GM12873 (cell line): ENCODE measurements around the gene BDH1.

ENCODE experiments used
- TF ChIP-seq, protein P1 (sequence below): IDR thresholded peaks from 2 replicates; pipeline ENCODE4 v1.5.1; 2012; ENCODE audit warnings: low read depth, mild to moderate bottlenecking, moderate library complexity, low read length, control low read depth; ENCODE audit not compliant: insufficient read depth; ENCODE audit errors: missing control alignments

Gene BDH1

DNA sequence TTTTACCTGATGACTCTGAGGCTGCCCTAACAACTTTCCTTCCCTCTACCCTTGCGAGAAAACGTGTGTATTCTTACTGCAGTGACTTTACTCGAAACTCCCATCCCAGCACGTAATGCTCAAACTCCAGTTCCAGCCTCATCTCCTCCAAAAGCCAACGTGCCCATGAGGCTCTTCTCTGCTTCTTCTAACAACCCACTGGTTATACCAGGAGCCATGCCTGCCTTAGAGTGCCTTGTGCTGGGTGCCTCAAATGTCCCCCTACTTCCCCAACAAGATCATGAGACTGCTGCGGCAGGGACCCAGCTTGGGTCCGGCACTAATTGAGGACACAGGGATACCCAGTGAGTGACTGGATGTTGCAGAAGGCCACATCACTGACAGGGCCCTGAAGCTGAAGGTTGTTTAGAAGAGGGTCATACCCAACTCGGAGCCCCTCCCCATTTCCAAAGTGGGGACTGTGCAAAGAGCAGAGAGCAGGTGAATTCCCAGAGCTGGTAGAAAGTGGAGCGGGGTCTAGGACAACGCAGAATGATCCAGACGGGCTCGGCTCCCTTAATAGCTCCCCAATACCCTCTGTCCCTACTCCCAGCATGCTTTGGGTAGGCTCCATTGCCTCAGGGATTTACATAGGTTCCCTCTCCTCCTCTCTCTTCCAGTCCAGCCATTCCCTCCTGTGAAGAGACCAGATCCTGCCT, 71.4 kb downstream of the BDH1 start:
- TF ChIP-seq, protein P1, sequence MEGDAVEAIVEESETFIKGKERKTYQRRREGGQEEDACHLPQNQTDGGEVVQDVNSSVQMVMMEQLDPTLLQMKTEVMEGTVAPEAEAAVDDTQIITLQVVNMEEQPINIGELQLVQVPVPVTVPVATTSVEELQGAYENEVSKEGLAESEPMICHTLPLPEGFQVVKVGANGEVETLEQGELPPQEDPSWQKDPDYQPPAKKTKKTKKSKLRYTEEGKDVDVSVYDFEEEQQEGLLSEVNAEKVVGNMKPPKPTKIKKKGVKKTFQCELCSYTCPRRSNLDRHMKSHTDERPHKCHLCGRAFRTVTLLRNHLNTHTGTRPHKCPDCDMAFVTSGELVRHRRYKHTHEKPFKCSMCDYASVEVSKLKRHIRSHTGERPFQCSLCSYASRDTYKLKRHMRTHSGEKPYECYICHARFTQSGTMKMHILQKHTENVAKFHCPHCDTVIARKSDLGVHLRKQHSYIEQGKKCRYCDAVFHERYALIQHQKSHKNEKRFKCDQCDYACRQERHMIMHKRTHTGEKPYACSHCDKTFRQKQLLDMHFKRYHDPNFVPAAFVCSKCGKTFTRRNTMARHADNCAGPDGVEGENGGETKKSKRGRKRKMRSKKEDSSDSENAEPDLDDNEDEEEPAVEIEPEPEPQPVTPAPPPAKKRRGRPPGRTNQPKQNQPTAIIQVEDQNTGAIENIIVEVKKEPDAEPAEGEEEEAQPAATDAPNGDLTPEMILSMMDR: no peak

DNA sequence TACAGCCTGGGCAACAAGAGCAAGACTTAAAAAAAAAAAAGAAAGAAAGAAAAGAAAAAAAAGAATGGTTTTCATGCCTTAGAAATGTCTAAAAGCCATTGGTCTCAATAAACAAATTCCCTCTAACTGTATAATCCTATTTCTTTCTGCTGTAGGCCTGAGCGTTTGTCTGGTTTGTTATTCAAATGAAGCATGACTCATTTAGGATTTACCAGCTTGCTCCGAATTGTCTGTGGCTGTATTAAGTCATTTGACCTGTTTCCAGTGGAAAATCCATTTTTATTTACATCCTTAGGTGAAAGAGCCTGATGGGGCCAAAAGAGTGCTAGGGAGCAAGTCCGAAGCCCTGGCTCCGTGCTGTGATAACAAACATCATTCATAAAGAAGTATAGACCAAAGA, 73.8 kb downstream of the BDH1 start:
- TF ChIP-seq, protein P1: no peak

DNA sequence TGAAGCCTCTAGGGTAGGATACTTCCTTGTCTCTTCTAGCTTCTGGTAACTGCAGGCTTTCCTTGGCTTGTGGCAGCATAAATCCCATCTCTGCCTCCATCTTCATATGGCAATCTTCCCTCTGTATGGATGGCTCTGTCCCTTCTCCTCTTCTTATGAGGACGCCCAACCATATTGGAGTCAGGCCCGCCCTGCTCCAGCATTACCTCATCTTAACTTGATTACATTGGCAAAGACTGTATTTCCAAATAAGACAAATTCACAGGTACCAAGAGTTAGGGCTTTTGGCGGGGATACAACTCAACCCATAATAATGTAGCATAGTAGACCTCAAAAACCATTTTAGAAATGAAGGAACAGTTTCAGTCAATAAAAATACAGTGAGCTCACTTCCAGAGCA, 75.4 kb downstream of the BDH1 start:
- TF ChIP-seq, protein P1: no peak

DNA sequence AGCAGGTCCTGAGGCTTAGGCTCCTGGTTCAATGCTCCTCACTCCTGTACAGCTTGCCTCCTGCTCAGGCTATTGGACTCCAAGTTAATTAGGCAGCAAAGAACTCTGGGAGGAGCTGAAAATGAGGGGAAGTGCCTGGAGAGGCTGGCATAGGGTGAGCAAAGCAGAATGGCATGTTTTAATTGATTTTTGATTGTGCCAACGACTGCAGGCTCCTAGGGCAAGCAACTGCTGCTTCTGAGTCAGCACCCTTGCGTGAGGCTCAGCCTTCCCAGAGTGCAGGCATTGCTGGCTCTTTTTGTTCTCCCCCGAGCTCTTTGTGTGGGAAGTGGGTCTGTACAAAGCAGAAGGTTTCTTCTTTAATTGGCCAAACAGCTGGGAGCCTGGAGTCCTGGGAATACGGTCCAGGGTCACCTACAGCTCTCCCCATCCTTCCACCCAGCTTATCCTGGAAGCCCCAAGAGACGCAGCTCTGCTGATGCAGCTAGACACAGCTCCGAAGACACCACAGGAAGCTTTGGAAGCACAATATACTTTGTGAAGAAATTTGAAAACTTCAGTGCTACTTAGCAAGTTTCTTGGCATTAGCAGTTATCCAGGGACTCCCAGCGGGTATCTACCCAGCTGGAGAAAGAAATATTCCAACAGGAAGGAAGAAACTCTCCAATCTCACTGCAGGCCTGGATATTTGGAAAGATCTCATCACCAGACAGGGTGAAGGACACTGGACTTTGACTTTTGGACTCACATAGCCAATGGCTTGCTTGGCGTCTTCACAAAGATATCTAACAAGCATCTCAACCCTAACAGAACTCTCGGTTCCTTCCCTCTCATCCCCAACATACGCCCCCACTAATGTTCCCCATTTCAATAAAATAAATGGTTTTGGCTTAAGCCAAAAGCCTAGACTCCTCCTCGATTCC, 76.8 kb downstream of the BDH1 start:
- TF ChIP-seq, protein P1: no peak

DNA sequence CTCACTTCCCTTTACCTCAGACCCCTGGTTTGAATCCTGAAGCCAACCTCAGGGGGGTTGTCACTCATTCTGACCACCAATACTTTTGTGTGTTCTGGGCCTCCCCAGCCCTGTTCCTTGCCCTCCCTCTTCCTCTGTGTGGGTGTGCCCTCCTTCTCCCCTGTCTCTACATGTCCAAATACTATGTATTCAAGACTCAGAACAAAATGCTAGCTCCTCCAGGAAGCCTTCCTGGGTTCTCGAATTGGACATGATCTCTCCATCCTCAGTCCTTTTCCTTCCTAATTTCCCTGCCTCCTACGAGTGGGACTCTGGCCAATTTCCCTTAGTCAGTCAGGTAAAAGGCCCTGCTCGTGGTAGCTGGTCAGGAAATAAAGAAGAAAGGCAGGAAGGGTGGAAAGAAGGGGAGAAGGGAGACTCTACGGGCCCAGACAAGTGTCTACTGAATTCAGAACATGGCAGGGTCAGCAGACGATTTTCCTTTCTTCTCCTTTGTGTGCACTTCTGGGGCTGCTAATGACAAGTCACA, 79.7 kb downstream of the BDH1 start:
- TF ChIP-seq, protein P1: no peak

DNA sequence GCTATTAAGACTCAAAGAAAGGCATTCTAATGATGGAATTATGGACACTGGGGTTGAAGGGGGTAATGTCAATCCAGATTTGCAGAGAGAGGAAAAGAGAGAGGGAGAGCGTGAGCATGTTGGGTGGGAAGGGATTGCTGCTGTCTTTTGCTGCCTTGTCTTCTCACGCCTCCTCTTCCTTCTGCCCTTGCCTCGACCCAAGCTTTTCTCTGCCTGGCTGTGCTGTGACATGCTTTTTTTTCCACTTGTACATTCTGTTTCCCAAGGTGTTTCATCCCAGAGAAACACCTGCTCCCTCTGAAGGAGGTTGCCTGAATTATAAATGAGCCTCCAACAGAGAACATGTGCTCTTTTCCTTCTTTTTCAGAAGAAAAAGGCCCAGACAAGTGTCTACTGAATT, 80.3 kb downstream of the BDH1 start:
- TF ChIP-seq, protein P1: no peak

DNA sequence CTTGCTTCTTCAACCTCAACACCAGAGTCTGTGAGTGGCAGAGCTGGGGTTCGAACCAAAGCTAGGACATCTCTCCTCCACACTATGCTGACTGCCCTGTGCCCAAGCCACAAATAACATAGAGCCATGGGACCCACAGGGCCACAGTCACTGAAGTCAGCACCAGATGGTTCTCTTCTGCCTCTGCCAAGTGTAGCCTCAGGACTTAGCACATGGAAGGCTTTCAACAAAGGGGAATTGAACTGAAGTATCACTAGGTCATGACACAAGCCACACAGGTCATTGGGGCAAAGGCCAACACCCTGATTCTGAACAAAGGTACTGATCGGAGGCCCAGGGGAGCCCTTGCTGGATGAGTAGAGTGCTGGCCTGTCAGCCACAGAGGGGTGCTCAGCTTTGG, 83.6 kb downstream of the BDH1 start:
- TF ChIP-seq, protein P1: no peak
